HUES48 (cell line): Measurements from ENCODE around the gene ZSCAN2.

ENCODE experiments used
- H3K27ac ChIP-seq: one replicate; pipeline ENCODE4 v1.7.0; 2013; ENCODE audit warnings: low read depth, low read length, inconsistent platforms
- H3K27me3 ChIP-seq: 2 replicates; pipeline ENCODE4 v1.6.1; 2013; ENCODE audit warnings: mild to moderate bottlenecking, low read length; ENCODE audit not compliant: control insufficient read depth, insufficient read depth
- H3K36me3 ChIP-seq: 2 replicates; pipeline ENCODE4 v1.6.1; 2013; ENCODE audit warnings: low read length; ENCODE audit not compliant: control insufficient read depth, insufficient read depth
- H3K4me1 ChIP-seq: 2 replicates; pipeline ENCODE4 v1.6.1; 2013; ENCODE audit warnings: mild to moderate bottlenecking, low read length; ENCODE audit not compliant: control insufficient read depth, insufficient read depth
- H3K4me3 ChIP-seq: 2 replicates; pipeline ENCODE4 v1.5.1; 2013; ENCODE audit warnings: mild to moderate bottlenecking, low read depth, low read length
- H3K9ac ChIP-seq: 2 replicates; pipeline ENCODE4 v1.6.1; 2013; ENCODE audit warnings: mild to moderate bottlenecking, low read depth, low read length, moderate library complexity
- H3K9me3 ChIP-seq: 2 replicates; pipeline ENCODE4 v1.6.1; 2013; ENCODE audit warnings: low read length; ENCODE audit not compliant: control insufficient read depth, insufficient read depth

Gene ZSCAN2

GRCh38 chr15:84656972-84657371 lies 56.2 kb downstream of the ZSCAN2 start:
- no peak overlapping the region for H3K27ac ChIP-seq
- H3K36me3 ChIP-seq, result peaks cover 10% of the 10 kb centered on the region
- H3K4me1 ChIP-seq, result peaks cover 14% of the 10 kb centered on the region; the same call in 1 of the 2 replicates
- H3K9ac ChIP-seq, result no peak overlapping the region
- H3K27me3 ChIP-seq, result peaks cover 13% of the 10 kb centered on the region
- no peaks in the 10 kb centered on the region for H3K9me3 ChIP-seq
- H3K4me3 ChIP-seq, result peak overlapping the region; percentile 72; the same call in 1 of the 2 replicates

DNA sequence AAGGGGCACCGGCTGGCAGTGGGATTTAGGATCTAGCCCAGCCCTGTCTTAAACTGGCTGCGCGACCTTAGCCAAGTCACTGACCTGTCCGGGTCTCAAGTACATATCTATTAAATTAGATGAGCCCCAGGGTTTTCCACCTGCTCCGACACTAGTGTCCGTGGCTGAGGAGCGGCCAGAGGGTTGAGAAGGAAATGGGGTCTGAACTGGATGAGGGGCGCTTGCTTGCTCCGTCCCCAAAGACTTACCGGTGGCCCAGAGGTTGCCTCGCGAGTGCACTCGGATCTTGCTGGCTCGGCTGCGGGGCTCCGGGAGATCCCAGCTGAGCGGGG lies 56.9 kb downstream of the ZSCAN2 start:
- Histone ChIP-seq H3K9ac (peak overlapping the region; percentile 57; the same call in 1 of the 2 replicates), H3K9me3 (no peaks in the 10 kb centered on the region), H3K36me3 (peaks cover 4% of the 10 kb centered on the region), H3K4me3 (peak overlapping the region; percentile 72), H3K27me3 (peaks cover 13% of the 10 kb centered on the region), H3K27ac (peak overlapping the region; percentile 27), H3K4me1 (peaks cover 14% of the 10 kb centered on the region; the same call in 1 of the 2 replicates)

GRCh38 chr15:84658080-84658787 lies 57.4 kb downstream of the ZSCAN2 start, which contains the start of gene NMB:
Gene NMB (minus strand): TSS chr15:84658199. CDS start chr15:84658152, 47 bp downstream.
- H3K9ac ChIP-seq, result peak within 1 kb of the TSS; percentile 63
- peaks cover 14% of the 10 kb centered on the region; the same call in 1 of the 2 replicates for H3K4me1 ChIP-seq
- peak within 1 kb of the TSS; percentile 72 for H3K4me3 ChIP-seq
- H3K27me3 ChIP-seq, result peaks cover 13% of the 10 kb centered on the region
- H3K9me3 ChIP-seq, result no peaks in the 10 kb centered on the region
- peaks cover 5% of the 10 kb centered on the region; the same call in 1 of the 2 replicates for H3K36me3 ChIP-seq
- peak within 1 kb of the TSS; percentile 75 for H3K27ac ChIP-seq

GRCh38 chr15:84658788-84659411 lies 58.1 kb downstream of the ZSCAN2 start:
- peak overlapping the region; percentile 63 for H3K9ac ChIP-seq
- no peaks in the 10 kb centered on the region for H3K9me3 ChIP-seq
- H3K4me1 ChIP-seq, result peaks cover 14% of the 10 kb centered on the region; the same call in 1 of the 2 replicates
- H3K27me3 ChIP-seq, result peaks cover 13% of the 10 kb centered on the region
- H3K4me3 ChIP-seq, result peak overlapping the region; percentile 62
- H3K36me3 ChIP-seq, result peaks cover 5% of the 10 kb centered on the region; the same call in 1 of the 2 replicates
- H3K27ac ChIP-seq, result peak overlapping the region; percentile 75

DNA sequence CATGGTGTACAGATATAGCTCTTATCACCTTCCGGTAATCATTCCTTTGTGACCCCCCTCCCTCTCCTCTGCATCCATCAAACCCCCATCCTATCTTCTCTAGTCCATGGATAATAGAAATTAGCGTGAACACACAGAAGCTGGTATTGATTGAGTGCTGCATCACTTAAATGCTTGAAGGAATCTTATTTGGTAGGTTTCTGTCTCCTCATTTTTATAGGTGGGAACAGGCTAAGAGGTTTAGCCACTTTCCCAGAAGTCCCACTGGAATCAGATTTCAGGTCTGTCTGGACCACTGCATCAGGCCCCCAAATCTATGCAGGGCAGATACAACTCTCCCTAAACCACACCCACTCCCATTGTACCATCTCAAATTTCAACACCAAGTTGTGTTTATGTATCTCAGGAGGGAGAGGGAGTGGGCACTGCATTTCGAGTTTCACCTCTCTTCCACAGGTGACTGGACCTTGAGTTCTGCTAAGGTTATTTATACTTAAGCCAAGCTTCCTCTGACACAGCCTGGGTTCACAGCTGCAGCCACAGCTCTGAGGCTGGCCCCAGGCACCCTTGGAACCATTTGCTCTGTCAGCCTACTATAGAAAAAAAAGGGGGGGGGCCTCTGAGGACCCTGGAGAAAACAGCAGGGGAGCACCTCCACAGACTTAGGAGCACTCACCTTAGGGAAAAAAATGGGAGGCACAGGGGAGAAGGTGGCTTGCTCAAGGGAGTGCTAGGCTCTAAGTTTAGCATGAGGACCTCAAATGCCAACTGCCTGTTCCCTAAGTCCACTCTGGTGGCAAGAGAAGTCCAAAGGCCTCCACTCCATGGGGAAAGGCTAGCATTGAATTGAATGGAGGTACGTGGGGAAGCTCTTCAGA lies 59.3 kb downstream of the ZSCAN2 start:
- H3K9me3 ChIP-seq, result no peaks in the 10 kb centered on the region
- peaks cover 14% of the 10 kb centered on the region; the same call in 1 of the 2 replicates for H3K4me1 ChIP-seq
- no peak overlapping the region for H3K9ac ChIP-seq
- no peak overlapping the region for H3K27ac ChIP-seq
- no peak overlapping the region for H3K4me3 ChIP-seq
- H3K36me3 ChIP-seq, result peaks cover 13% of the 10 kb centered on the region
- H3K27me3 ChIP-seq, result peaks cover 13% of the 10 kb centered on the region

GRCh38 chr15:84661001-84661400 lies 60.2 kb downstream of the ZSCAN2 start:
- Histone ChIP-seq H3K36me3 (peaks cover 21% of the 10 kb centered on the region), H3K27me3 (peaks cover 13% of the 10 kb centered on the region), H3K27ac (no peak overlapping the region), H3K9me3 (no peaks in the 10 kb centered on the region), H3K4me3 (no peak overlapping the region), H3K4me1 (peaks cover 14% of the 10 kb centered on the region; the same call in 1 of the 2 replicates), H3K9ac (no peak overlapping the region)

DNA sequence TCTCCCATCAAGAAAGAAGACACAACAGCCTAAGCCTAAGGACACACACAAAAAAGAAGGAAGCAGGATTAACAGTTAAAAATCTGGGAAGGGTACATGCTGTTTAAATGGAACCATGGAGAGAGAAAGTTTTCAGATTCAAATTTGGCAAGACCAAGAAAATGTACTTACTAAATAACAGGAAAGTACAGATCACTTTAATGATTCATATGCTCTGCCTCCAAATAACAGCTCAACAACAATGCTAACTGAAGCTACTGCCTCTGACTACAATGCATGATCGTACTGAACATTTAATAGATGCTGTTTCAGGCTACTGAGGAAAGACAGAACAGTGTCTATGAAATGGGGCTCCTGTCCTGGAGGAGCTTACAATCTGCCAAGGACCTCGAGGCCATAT lies 65.6 kb downstream of the ZSCAN2 start:
- H3K36me3 ChIP-seq, result peaks cover 71% of the 10 kb centered on the region
- H3K27me3 ChIP-seq, result no peaks in the 10 kb centered on the region
- no peak overlapping the region for H3K27ac ChIP-seq
- no peaks in the 10 kb centered on the region for H3K9me3 ChIP-seq
- no peaks in the 10 kb centered on the region for H3K4me1 ChIP-seq
- H3K4me3 ChIP-seq, result no peak overlapping the region
- no peak overlapping the region for H3K9ac ChIP-seq

DNA sequence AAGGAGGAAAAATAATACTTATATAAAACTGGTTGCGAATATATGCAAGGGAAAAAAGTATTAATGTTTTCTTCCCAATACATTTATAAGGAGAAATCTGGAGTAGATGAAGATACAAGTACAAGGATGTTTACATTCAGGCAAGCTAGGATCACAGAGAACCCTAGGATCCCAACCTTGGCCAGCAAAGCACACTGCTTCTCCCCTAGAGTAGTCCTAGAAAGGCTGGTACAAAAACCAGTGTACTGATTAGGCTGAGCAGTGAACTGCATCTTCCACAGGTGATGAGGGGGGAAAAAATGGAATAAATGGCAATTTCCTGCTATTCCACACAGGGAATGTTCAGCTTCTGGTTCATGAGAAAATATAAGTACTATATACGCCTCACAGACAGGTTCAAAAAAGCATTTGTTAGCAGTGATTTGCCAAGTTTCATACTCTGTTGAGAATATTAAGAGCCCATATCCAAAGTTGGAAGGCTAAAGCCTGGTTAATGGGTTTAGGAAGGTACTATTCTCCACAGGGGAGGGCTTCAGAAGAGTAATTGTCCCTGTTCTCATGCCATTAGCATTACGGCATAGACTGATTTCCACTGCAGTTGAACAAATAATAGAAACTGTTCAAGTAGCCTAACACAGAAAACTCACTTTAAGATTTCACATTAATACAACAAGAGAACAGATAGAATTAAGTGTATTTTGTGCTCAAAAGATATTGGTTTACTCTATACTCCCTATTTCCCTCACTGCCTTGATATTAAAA lies 67.6 kb downstream of the ZSCAN2 start:
- Histone ChIP-seq H3K27ac (no peak overlapping the region), H3K36me3 (peaks cover 72% of the 10 kb centered on the region), H3K4me3 (no peak overlapping the region), H3K4me1 (no peaks in the 10 kb centered on the region), H3K9me3 (no peaks in the 10 kb centered on the region), H3K9ac (no peak overlapping the region), H3K27me3 (no peaks in the 10 kb centered on the region)

- H3K4me1 ChIP-seq, result no peaks in the 10 kb centered on the region
- no peak overlapping the region for H3K27ac ChIP-seq
- peaks cover 77% of the 10 kb centered on the region for H3K36me3 ChIP-seq
Observed at GRCh38 chr15:84669726-84670125, 68.9 kb downstream of the ZSCAN2 start.

DNA sequence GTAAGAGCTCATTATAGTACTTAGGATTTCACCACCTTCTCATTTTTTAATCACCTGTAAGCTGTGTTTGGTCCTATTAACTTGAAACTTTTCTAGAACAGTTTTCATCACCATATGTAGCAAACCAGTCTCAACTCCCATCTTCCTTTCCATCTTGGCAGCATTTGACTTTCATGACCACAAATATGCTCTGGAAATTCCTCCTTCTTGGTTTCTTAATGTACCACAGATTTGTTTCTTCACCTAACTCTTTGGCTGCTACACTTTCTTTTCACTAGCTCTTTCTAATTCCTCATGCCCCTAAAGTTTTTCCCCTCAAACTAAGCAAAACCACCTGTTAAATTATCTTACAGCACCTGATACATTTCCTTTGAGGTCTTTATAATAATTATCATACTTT lies 70.4 kb downstream of the ZSCAN2 start:
- Histone ChIP-seq H3K4me3 (no peak overlapping the region), H3K27me3 (no peaks in the 10 kb centered on the region), H3K9me3 (no peaks in the 10 kb centered on the region), H3K36me3 (peaks cover 76% of the 10 kb centered on the region), H3K4me1 (no peaks in the 10 kb centered on the region), H3K9ac (no peak overlapping the region), H3K27ac (no peak overlapping the region)

More at GRCh38 chr15:84669726-84670125, 68.9 kb downstream of the ZSCAN2 start:
- H3K27me3 ChIP-seq, result no peaks in the 10 kb centered on the region
- H3K9me3 ChIP-seq, result no peaks in the 10 kb centered on the region
- no peak overlapping the region for H3K9ac ChIP-seq
- H3K4me3 ChIP-seq, result no peak overlapping the region
